K562 (cell line): ENCODE data around the gene RGS17. TPM values are rescaled to one million over a fixed set of nuclear protein-coding genes. Genes with fewer than 3 reads are reported as not detected.

ENCODE experiments used
- ATAC-seq: fragments of 200-7000 bp; cut with Tn5 transposase; 3 replicates; pipeline ENCODE4 v1.9.1; 2020; ENCODE audit warnings: moderate library complexity
- BruUV-seq: library from RNA; stranded (reverse); fragments of 400-500 nt; replicated peaks from 2 replicates; lab custom pipeline; 2021; lab: Mats Ljungman, UMichigan
- CTCF ChIA-PET: fragments of 300-600 bp; formaldehyde crosslinking; extraction: SDS; loops from one replicate; lab custom pipeline; 2021; ENCODE audit warnings: low intra/inter-chr PET ratio; lab: Yijun Ruan, JAX
- POLR2A ChIA-PET: fragments of 300-600, 350-650 bp; sonication (Branson Sonifier 250); formaldehyde crosslinking; extraction: SDS; loops from one replicate; lab custom pipeline; 2021; ENCODE audit warnings: antibody characterized with exemption, inconsistent platforms; lab: Yijun Ruan, JAX
- DNase-seq, 4 experiments: peaks; one replicate each; pipeline versions ENCODE4 v3.0.0 to v3.0.0-alpha.2; 2011 to 2018; ENCODE audit warnings: low spot score in 3 of 4, mixed read lengths in 3 of 4; ENCODE audit errors: extremely low read depth in 1 of 4
- FAIRE-seq: peaks from 2 replicates; lab custom pipeline; 2011; peaks lifted over from hg19 to GRCh38; lab: Jason Lieb, UNC
- H2AFZ ChIP-seq: 2 replicates; pipeline ENCODE4 v1.6.0; 2011; ENCODE audit warnings: low read depth, low read length, control low read depth, inconsistent platforms
- H3K27ac ChIP-seq: fragments of 200-600 bp; 3 replicates; pipeline ENCODE4 v1.8.0; 2011; ENCODE audit warnings: low read depth, mild to moderate bottlenecking, control low read depth, inconsistent platforms, low read length, moderate library complexity, mixed read lengths; ENCODE audit errors: extremely low read depth
- H3K27me3 ChIP-seq, 2 experiments: fragments of 300-600 bp in 1 of 2; 2 replicates in 1 of 2; 3 replicates in 1 of 2; pipeline versions ENCODE4 v1.6.0 to v1.8.0; 2011; ENCODE audit warnings: inconsistent platforms in 2 of 2, low read length in 2 of 2, mild to moderate bottlenecking in 1 of 2, mixed read lengths in 1 of 2, moderate library complexity in 1 of 2; ENCODE audit not compliant: control insufficient read depth in 2 of 2, insufficient read depth in 2 of 2
- H3K36me3 ChIP-seq: fragments of 300-600 bp; 3 replicates; pipeline ENCODE4 v1.8.0; 2011; ENCODE audit warnings: mild to moderate bottlenecking, low read length, inconsistent platforms; ENCODE audit not compliant: control insufficient read depth, insufficient read depth
- H3K4me1 ChIP-seq, 2 experiments: fragments of 200-600 bp in 1 of 2; replicated peaks in 1 of 2; 2 replicates in 1 of 2; 3 replicates in 1 of 2; pipeline versions ENCODE4 v1.5.1 to v1.8.0; 2011; ENCODE audit warnings: inconsistent platforms in 2 of 2, low read length in 2 of 2, mild to moderate bottlenecking in 1 of 2, mixed read lengths in 1 of 2, moderate library complexity in 1 of 2; ENCODE audit not compliant: control insufficient read depth in 2 of 2, insufficient read depth in 2 of 2
- H3K4me2 ChIP-seq: 2 replicates; pipeline ENCODE4 v1.6.1; 2011; ENCODE audit warnings: low read length, control low read depth, inconsistent platforms, mixed read lengths; ENCODE audit not compliant: insufficient read depth
- H3K4me3 ChIP-seq: fragments of 200-600 bp; sonication (generic), shearing (Covaris generic); 2 replicates; pipeline ENCODE4 v1.5.1; 2016; ENCODE audit warnings: control low read depth, inconsistent platforms
- H3K79me2 ChIP-seq: fragments of 200-600 bp; 3 replicates; pipeline ENCODE4 v1.8.0; 2011; ENCODE audit warnings: low read length, inconsistent platforms; ENCODE audit not compliant: control insufficient read depth, insufficient read depth
- H3K9ac ChIP-seq, 2 experiments: 2 replicates each; pipeline versions ENCODE4 v1.6.0 to v1.6.1; 2011; ENCODE audit warnings: low read depth in 2 of 2, low read length in 2 of 2, control low read depth in 1 of 2, inconsistent platforms in 1 of 2, mild to moderate bottlenecking in 1 of 2, mixed read lengths in 1 of 2; ENCODE audit not compliant: insufficient read depth in 1 of 2
- H3K9me1 ChIP-seq: one replicate; pipeline ENCODE4 v1.6.0; 2011; ENCODE audit warnings: inconsistent platforms, mild to moderate bottlenecking, low read length, moderate library complexity; ENCODE audit not compliant: control insufficient read depth, insufficient read depth
- H3K9me3 ChIP-seq: replicated peaks from 2 replicates; pipeline ENCODE4 v1.5.1; 2011; ENCODE audit warnings: low read depth, low read length, inconsistent platforms; ENCODE audit not compliant: control insufficient read depth, insufficient read depth
- H4K20me1 ChIP-seq: replicated peaks from 2 replicates; pipeline ENCODE4 v1.6.1; 2011; ENCODE audit warnings: low read length, inconsistent platforms, mixed read lengths; ENCODE audit not compliant: control insufficient read depth, insufficient read depth
- CREM ChIP-seq: IDR thresholded peaks from 2 replicates; pipeline ENCODE4 v1.6.1; 2014; ENCODE audit warnings: antibody characterized with exemption, low read depth
- CXXC5 ChIP-seq: fragments of 250-450 bp; sonication (Bioruptor Pico); IDR thresholded peaks from 2 replicates; pipeline ENCODE4 v1.8.0; 2022; ENCODE audit warnings: inconsistent platforms, mild to moderate bottlenecking, moderate library complexity
- DIDO1 ChIP-seq: fragments of 450-650 bp; IDR thresholded peaks from 2 replicates; pipeline ENCODE4 v1.6.1; 2016; ENCODE audit warnings: low read depth, missing biosample characterization, missing genetic modification characterization
- FOXM1 ChIP-seq, 2 experiments: fragments of 450-650 bp in 1 of 2; sonication (generic) in 1 of 2; formaldehyde crosslinking in 1 of 2; IDR thresholded peaks; 2 replicates each; pipeline versions ENCODE4 v1.6.1 to v1.9.0; 2017 to 2022; ENCODE audit warnings: low read depth in 2 of 2, mild to moderate bottlenecking in 2 of 2, missing genetic modification reagents in 1 of 2, moderate library complexity in 1 of 2
- GABPB1 ChIP-seq: sonication (generic); formaldehyde crosslinking; IDR thresholded peaks from 2 replicates; pipeline ENCODE4 v1.8.0; 2022; ENCODE audit warnings: mild to moderate bottlenecking, missing genetic modification reagents
- HIVEP1 ChIP-seq: fragments of 250-450 bp; sonication (Bioruptor Pico); IDR thresholded peaks from 2 replicates; pipeline ENCODE4 v1.4.0; 2020; ENCODE audit warnings: mild to moderate bottlenecking
- KLF16 ChIP-seq: IDR thresholded peaks from 2 replicates; pipeline ENCODE4 v1.6.1; 2016; ENCODE audit warnings: antibody characterized with exemption
- MEF2D ChIP-seq: conservative IDR thresholded peaks from 2 replicates; pipeline ENCODE4 v1.6.1; 2016; ENCODE audit warnings: low read depth, missing genetic modification characterization, missing compliant biosample characterization
- NUFIP1 ChIP-seq: fragments of 450-650 bp; IDR thresholded peaks from 2 replicates; pipeline ENCODE4 v1.6.1; 2018; ENCODE audit not compliant: partially characterized antibody
- RB1 ChIP-seq: fragments of 450-650 bp; IDR thresholded peaks from 2 replicates; pipeline ENCODE4 v1.6.1; 2017; ENCODE audit warnings: low read depth, mild to moderate bottlenecking
- SMARCA4 ChIP-seq: fragments of 450-650 bp; IDR thresholded peaks from 2 replicates; pipeline ENCODE4 v1.6.1; 2016
- TOE1 ChIP-seq, 2 experiments: fragments of 450-650 bp in 1 of 2; sonication (generic) in 1 of 2; formaldehyde crosslinking in 1 of 2; IDR thresholded peaks; 2 replicates each; pipeline versions ENCODE4 v1.7.1 to v1.8.0; 2016 to 2022; ENCODE audit warnings: borderline replicate concordance in 2 of 2, mild to moderate bottlenecking in 2 of 2, antibody characterized with exemption in 1 of 2, inconsistent platforms in 1 of 2, low read depth in 1 of 2, missing genetic modification reagents in 1 of 2, moderate library complexity in 1 of 2
- ZBTB5 ChIP-seq: fragments of 450-650 bp; IDR thresholded peaks from 2 replicates; pipeline ENCODE4 v1.6.1; 2017; ENCODE audit warnings: antibody characterized with exemption
- ZNF133 ChIP-seq: fragments of 250-450 bp; sonication (Bioruptor Pico); IDR thresholded peaks from 2 replicates; pipeline ENCODE4 v1.4.0; 2020; ENCODE audit warnings: mild to moderate bottlenecking
- ZSCAN29 ChIP-seq: fragments of 450-650 bp; IDR thresholded peaks from 2 replicates; pipeline ENCODE4 v1.6.1; 2017
- WGBS: fragments of 100-300 bp; shearing (Covaris generic); methylation state at CpG from one replicate; pipeline ENCODE4 v1.1.6; 2016; ENCODE audit warnings: low coverage, mixed read lengths; ENCODE audit not compliant: insufficient coverage; ENCODE audit errors: missing lambda C conversion rate; 5-methylcytosine and 5-hydroxymethylcytosine counted together
- in situ Hi-C: fragments of 300-500 bp; cut with MboI; formaldehyde crosslinking; loops from 4 replicates; pipeline ENCODE4 v1.15.0; 2018; ENCODE audit warnings: inconsistent platforms, mixed read lengths
- intact Hi-C: fragments of 100-400 bp; cut with micrococcal nuclease; formaldehyde crosslinking; loops from 2 replicates; pipeline ENCODE4 v1.14.2; 2022
- polyA plus RNA-seq, 8 experiments: library from polyadenylated mRNA; depleted of rRNA in 4 of 8; stranded (reverse) in 5 of 8; unstranded in 3 of 8; fragments of >200 nt; fragmentation: Nextera tagmentation in 2 of 8; fragmentation: Illumina TruSeq in 1 of 8; extraction: Ambion mirVana in 2 of 8; extraction: Trizol in 1 of 8; gene quantifications; 2 replicates each; pipeline versions ENCODE4 v1.2.1 to v1.2.3, GENCODE V29; 2011 to 2014; ENCODE audit warnings: inconsistent platforms in 1 of 8, missing spikeins in 1 of 8
- total RNA-seq, 7 experiments: library from RNA; depleted of rRNA in 6 of 7; stranded (reverse); fragments of >200 nt in 6 of 7; fragmentation: Illumina TruSeq in 2 of 7; extraction: Trizol in 2 of 7; gene quantifications; 2 replicates each; pipeline versions ENCODE4 v1.2.1 to v1.2.3, GENCODE V29; 2011 to 2021; ENCODE audit warnings: low replicate concordance in 1 of 7
- TF ChIP-seq, protein P1 (sequence below): fragments of 450-650 bp; IDR thresholded peaks from 2 replicates; pipeline ENCODE4 v1.6.1; 2016; ENCODE audit warnings: low read depth, mild to moderate bottlenecking, moderate library complexity
- TF ChIP-seq, protein P2 (sequence below), 2 experiments: fragments of 450-650 bp; IDR thresholded peaks; 2 replicates each; pipeline ENCODE4 v1.6.1; 2016

RGS17 gene
- total and polyA plus RNA-seq, 9 of the 15 experiments (the other 6 are each of a cell fraction or from before 2014, with no cell fraction given) = 0.01 to 0.14 (median 0.08) TPM; not detected in 6

DNA sequence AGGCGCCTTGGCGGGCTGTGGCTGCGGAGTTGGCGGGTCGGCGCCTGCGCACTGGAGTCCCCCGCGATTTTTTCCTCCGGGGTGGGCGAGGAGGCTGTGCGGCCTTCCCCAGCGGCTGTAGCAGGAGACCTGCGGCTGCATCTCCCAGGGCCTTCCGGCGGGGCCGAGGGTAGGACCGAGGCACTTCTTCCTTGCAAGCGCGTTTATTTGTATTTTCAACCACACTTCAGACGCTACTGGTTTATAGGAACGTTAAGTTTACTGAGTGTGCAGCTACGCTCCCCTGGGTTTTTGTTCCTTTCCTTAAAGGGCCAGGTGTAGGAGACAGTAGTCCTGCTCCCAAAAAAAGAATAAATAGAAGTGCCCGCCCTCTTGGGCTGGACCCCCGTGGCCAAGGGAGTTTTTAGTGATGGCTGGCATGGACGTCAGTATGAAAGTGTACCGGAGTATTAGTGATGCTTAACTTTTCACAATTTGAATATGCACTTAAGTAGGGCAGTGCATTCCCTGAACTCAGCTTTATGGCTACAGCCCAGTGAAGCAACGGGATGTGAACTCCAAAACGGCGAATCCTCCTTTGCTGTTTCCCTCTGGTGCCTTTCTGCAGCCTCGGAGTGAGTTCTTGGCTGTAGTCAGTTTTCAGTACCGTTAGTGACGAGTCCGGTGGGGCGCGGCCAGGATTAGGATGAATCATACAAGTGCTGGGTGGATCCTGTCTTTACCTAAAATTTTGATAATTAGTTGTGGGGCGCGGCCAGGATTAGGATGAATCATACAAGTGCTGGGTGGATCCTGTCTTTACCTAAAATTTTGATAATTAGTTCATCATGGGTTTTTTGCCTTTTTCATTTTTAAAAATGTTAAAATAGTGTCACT is 147.2 kb downstream of the RGS17 start:
- in situ Hi-C loops = loop anchor here (25.0 kb wide), 2 partner anchors 1528 to 1572 kb away; partner anchors contain the start of gene CNKSR3
- peaks cover 49% of the 10 kb centered on the region for H3K36me3 ChIP-seq
- peak overlapping the region; percentile 99 for H3K4me3 ChIP-seq
- intact Hi-C loops = loop anchor here (2.0 to 10.0 kb wide), 4 partner anchors 19 to 1751 kb away; partner anchors contain the start of genes MTRF1L, RMND1, SCAF8 and ZBTB2
- ATAC-seq (peak; percentile 61), FAIRE-seq (peak; percentile 92), DNase-seq (peak in 3 of 4 experiments; percentile 42 to 98 (median 93))
- TSS peak; percentile 71 for BruUV-seq
- peaks cover 5 to 23% of the 10 kb centered on the region in 2 experiments for H3K4me1 ChIP-seq
- WGBS = 0% methylated on average over 38 of the region's 38 CpGs
- H2AFZ ChIP-seq = peak overlapping the region; percentile 99
- peaks cover 11% of the 10 kb centered on the region for H4K20me1 ChIP-seq
- H3K9me1 ChIP-seq = no peaks in the 10 kb centered on the region
- peaks cover 81% of the 10 kb centered on the region for H3K79me2 ChIP-seq
- H3K9ac ChIP-seq = peak overlapping the region; percentile 89 to 97
- peak overlapping the region; percentile 94 for H3K27ac ChIP-seq
- no peaks in the 10 kb centered on the region for H3K27me3 ChIP-seq
- POLR2A ChIA-PET = interaction anchor here (0.6 to 3.9 kb wide), 11 partner anchors 9 to 1530 kb away, joined by 3 to 37 read pairs (median 4); no protein-coding TSS in a partner anchor
- H3K9me3 ChIP-seq = no peaks in the 10 kb centered on the region
- CTCF ChIA-PET = no interaction called here
- H3K4me2 ChIP-seq = peak overlapping the region; percentile 97
- TF ChIP-seq GABPB1 = 0 out of 2 replicates have a peak, but pooled peaks have one; percentile 6
- TF ChIP-seq, protein P1, sequence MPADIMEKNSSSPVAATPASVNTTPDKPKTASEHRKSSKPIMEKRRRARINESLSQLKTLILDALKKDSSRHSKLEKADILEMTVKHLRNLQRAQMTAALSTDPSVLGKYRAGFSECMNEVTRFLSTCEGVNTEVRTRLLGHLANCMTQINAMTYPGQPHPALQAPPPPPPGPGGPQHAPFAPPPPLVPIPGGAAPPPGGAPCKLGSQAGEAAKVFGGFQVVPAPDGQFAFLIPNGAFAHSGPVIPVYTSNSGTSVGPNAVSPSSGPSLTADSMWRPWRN = 0 out of 2 replicates have a peak, but pooled peaks have one; percentile 18
- no peak for TF ChIP-seq ZBTB5
- no peak; the same call in none of the 2 replicates for TF ChIP-seq ZSCAN29
- no peak for TF ChIP-seq HIVEP1 (CRISPR knock-in tag)
- TF ChIP-seq KLF16 = no peak
- no peak for TF ChIP-seq DIDO1 (tag)
- peak; percentile 71 for TF ChIP-seq NUFIP1
- TF ChIP-seq, protein P2, sequence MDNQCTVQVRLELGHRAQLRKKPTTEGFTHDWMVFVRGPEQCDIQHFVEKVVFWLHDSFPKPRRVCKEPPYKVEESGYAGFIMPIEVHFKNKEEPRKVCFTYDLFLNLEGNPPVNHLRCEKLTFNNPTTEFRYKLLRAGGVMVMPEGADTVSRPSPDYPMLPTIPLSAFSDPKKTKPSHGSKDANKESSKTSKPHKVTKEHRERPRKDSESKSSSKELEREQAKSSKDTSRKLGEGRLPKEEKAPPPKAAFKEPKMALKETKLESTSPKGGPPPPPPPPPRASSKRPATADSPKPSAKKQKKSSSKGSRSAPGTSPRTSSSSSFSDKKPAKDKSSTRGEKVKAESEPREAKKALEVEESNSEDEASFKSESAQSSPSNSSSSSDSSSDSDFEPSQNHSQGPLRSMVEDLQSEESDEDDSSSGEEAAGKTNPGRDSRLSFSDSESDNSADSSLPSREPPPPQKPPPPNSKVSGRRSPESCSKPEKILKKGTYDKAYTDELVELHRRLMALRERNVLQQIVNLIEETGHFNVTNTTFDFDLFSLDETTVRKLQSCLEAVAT (IDR thresholded peaks at IDR 0.05) = peak; percentile 53 to 72; a peak in 1 of 4 replicates
- TF ChIP-seq TOE1 (IDR thresholded peaks at IDR 0.05; ENCODE audit: borderline replicate concordance) = peak; percentile 40; the same call in 1 of the 2 replicates
- no peak for TF ChIP-seq TOE1 (CRISPR knock-in tag; IDR thresholded peaks at IDR 0.05; ENCODE audit: borderline replicate concordance, low read depth)
- TF ChIP-seq SMARCA4 = peak; percentile 72; the same call in 1 of the 2 replicates
- peak; percentile 35; the same call in 1 of the 2 replicates for TF ChIP-seq FOXM1 (IDR thresholded peaks at IDR 0.05; ENCODE audit: low read depth)
- 0 out of 2 replicates have a peak, but pooled peaks have one; percentile 17 for TF ChIP-seq FOXM1 (CRISPR knock-in tag; IDR thresholded peaks at IDR 0.05; ENCODE audit: low read depth)
- TF ChIP-seq MEF2D (tag) = no peak
- TF ChIP-seq CXXC5 (CRISPR knock-in tag) = no peak; the same call in 1 of the 2 replicates
- TF ChIP-seq CREM = peak; percentile 80
- TF ChIP-seq ZNF133 (CRISPR knock-in tag) = no peak
- TF ChIP-seq RB1 = no peak; the same call in 1 of the 2 replicates
